DND-41 (cell line): ENCODE measurements around the gene ACSM4.

Experiments used
- EZH2 ChIP-seq: IDR thresholded peaks from 3 replicates; pipeline ENCODE4 v1.6.1; 2012; ENCODE audit warnings: borderline replicate concordance, low read depth, mild to moderate bottlenecking, moderate library complexity, low read length, inconsistent platforms; ENCODE audit not compliant: severe bottlenecking
- TF ChIP-seq, protein P1 (sequence below): IDR thresholded peaks from 2 replicates; pipeline ENCODE4 v1.5.1; 2012; ENCODE audit warnings: borderline replicate concordance, low read length, moderate library complexity, mild to moderate bottlenecking; ENCODE audit not compliant: poor library complexity, severe bottlenecking; ENCODE audit errors: extremely low read depth

GRCh38 chr12:7259060-7259459 is 44.8 kb upstream of the ACSM4 start:
- TF ChIP-seq, protein P1, sequence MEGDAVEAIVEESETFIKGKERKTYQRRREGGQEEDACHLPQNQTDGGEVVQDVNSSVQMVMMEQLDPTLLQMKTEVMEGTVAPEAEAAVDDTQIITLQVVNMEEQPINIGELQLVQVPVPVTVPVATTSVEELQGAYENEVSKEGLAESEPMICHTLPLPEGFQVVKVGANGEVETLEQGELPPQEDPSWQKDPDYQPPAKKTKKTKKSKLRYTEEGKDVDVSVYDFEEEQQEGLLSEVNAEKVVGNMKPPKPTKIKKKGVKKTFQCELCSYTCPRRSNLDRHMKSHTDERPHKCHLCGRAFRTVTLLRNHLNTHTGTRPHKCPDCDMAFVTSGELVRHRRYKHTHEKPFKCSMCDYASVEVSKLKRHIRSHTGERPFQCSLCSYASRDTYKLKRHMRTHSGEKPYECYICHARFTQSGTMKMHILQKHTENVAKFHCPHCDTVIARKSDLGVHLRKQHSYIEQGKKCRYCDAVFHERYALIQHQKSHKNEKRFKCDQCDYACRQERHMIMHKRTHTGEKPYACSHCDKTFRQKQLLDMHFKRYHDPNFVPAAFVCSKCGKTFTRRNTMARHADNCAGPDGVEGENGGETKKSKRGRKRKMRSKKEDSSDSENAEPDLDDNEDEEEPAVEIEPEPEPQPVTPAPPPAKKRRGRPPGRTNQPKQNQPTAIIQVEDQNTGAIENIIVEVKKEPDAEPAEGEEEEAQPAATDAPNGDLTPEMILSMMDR = no peak
- no peak for TF ChIP-seq EZH2
